Activated CD4-positive, alpha-beta T cell treated with anti-CD3 and anti-CD28 coated beads, Interleukin-2, amount 50 U/mL, for 24 hours (primary cell): Measurements from ENCODE around the gene GOLGA6D.
A peak's percentile ranks its signal among the peaks of the same experiment; 100 is the strongest.
"Not testable (repeated sequence)": the region's sequence is repeated elsewhere in the genome, so short reads cannot be mapped to it uniquely, and the experiment has no call there.

ENCODE experiments used
- DNase-seq, 2 donors: peaks; one replicate each; pipeline ENCODE4 v3.0.0-alpha.2; 2020; ENCODE audit warnings: low read depth in 1 of 2, low spot score in 1 of 2

The GOLGA6D gene

GRCh38 chr15:75275617-75276016 is 7.0 kb upstream of the GOLGA6D start:
- DNase-seq = not testable (repeated sequence)

GRCh38 chr15:75278497-75278896 is 4.1 kb upstream of the GOLGA6D start:
- not testable (repeated sequence) for DNase-seq

GRCh38 chr15:75284152-75284551 is 1.5 kb downstream of the GOLGA6D start:
- not testable (repeated sequence) for DNase-seq

- not testable (repeated sequence) for DNase-seq
Measured at GRCh38 chr15:75293660-75294059, 11.0 kb downstream of the GOLGA6D start.

- not testable (repeated sequence) for DNase-seq
Measured at GRCh38 chr15:75298541-75299310, 16.1 kb downstream of the GOLGA6D start.

GRCh38 chr15:75299311-75299688 is 16.7 kb downstream of the GOLGA6D start:
- DNase-seq = peak; percentile 48 to 51

GRCh38 chr15:75300026-75300425 is 17.4 kb downstream of the GOLGA6D start:
- not testable (repeated sequence) for DNase-seq

- DNase-seq = no peak
Measured at GRCh38 chr15:75302318-75302717, 19.7 kb downstream of the GOLGA6D start.

GRCh38 chr15:75302753-75303152 is 20.1 kb downstream of the GOLGA6D start:
- not testable (repeated sequence) for DNase-seq

GRCh38 chr15:75306188-75306587 is 23.6 kb downstream of the GOLGA6D start:
- DNase-seq = no peak

- DNase-seq = no peak
Measured at GRCh38 chr15:75307778-75308390, 25.2 kb downstream of the GOLGA6D start.

GRCh38 chr15:75309711-75310110 is 27.1 kb downstream of the GOLGA6D start:
- DNase-seq = no peak

GRCh38 chr15:75312548-75312947 is 29.9 kb downstream of the GOLGA6D start:
- not testable (repeated sequence) for DNase-seq

GRCh38 chr15:75313116-75313845 is 30.6 kb downstream of the GOLGA6D start:
- DNase-seq = no peak

- DNase-seq = no peak
Measured at GRCh38 chr15:75314552-75315290, 32.1 kb downstream of the GOLGA6D start.

GRCh38 chr15:75319231-75319897 is 36.7 kb downstream of the GOLGA6D start:
- DNase-seq = not testable (repeated sequence)

GRCh38 chr15:75321711-75322110 is 39.1 kb downstream of the GOLGA6D start:
- DNase-seq = no peak

GRCh38 chr15:75325922-75326321 is 43.3 kb downstream of the GOLGA6D start:
- no peak for DNase-seq

- DNase-seq = no peak
Measured at GRCh38 chr15:75327005-75327404, 44.4 kb downstream of the GOLGA6D start.

GRCh38 chr15:75327491-75327890 is 44.9 kb downstream of the GOLGA6D start:
- DNase-seq = no peak
